ENCODE data around the gene CDA. TPM values are rescaled to one million over a fixed set of nuclear protein-coding genes. Genes with fewer than 3 reads are reported as not detected.

The CDA gene
- total RNA-seq, 1 donor from 2014 or later = 16.0 TPM

- H3K27ac ChIP-seq = no peak overlapping the region
- H3K4me1 ChIP-seq = no peaks in the 10 kb centered on the region
- no peaks in the 10 kb centered on the region for H3K9me3 ChIP-seq
- TF ChIP-seq POLR2AphosphoS5 (IDR thresholded peaks at IDR 0.05; ENCODE audit: insufficient read depth in 1 of 2, low read depth in 1 of 2) (no peak), POLR2A (IDR thresholded peaks at IDR 0.05) (no peak), CTCF (IDR thresholded peaks at IDR 0.05) (no peak)
- DNase-seq (ENCODE audit: extremely low spot score in 2 of 2) = no peak
- H3K36me3 ChIP-seq = no peaks in the 10 kb centered on the region
- no peak overlapping the region for H3K4me3 ChIP-seq
- no peaks in the 10 kb centered on the region for H3K27me3 ChIP-seq
- intact Hi-C loops (cut with DNase I) = no loop called here
Measured at GRCh38 chr1:20600156-20600555, 11.3 kb downstream of the CDA start.

DNA sequence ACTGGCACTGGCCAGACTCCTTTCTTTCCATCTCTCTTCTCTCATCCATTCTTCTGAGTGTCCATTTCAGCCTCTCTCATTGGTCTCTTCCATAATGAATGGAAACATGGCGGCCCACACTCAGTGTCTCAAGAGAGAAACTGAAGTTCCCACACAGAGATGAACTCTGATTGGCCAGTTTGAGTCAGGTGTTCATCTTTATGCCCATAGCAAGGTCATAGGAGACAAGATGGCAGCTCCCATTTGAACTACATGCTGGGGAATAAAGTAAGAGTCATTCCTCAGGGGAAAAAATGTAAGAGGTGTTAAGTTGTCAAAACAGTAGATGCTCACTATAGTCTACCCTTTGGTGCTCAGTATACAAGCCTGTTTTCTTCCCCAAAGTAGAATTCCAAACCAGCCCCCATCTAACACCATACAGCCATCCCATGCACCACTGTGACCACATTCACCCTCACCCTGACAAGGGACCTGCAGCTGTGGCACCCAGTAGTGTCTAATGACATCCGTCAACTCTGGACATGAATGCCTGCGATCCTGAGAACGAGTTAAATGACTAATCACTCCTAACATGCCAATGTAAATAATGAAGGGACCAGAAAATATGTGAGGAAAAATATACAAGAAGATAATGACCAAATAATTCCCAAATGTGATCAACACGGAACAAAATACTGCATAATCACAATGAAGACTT, 12.4 kb downstream of the CDA start:
- DNase-seq (ENCODE audit: extremely low spot score in 2 of 2) = no peak
- no peaks in the 10 kb centered on the region for H3K4me1 ChIP-seq
- no peaks in the 10 kb centered on the region for H3K9me3 ChIP-seq
- no peaks in the 10 kb centered on the region for H3K36me3 ChIP-seq
- TF ChIP-seq POLR2A (IDR thresholded peaks at IDR 0.05) (no peak), CTCF (IDR thresholded peaks at IDR 0.05) (no peak), POLR2AphosphoS5 (IDR thresholded peaks at IDR 0.05; ENCODE audit: insufficient read depth in 1 of 2, low read depth in 1 of 2) (no peak)
- H3K4me3 ChIP-seq = no peak overlapping the region
- H3K27ac ChIP-seq = no peak overlapping the region
- intact Hi-C loops (cut with DNase I) = no loop called here
- no peaks in the 10 kb centered on the region for H3K27me3 ChIP-seq

GRCh38 chr1:20602851-20603450, 14.1 kb downstream of the CDA start:
- no peaks in the 10 kb centered on the region for H3K9me3 ChIP-seq
- H3K27ac ChIP-seq = no peak overlapping the region
- H3K4me3 ChIP-seq = no peak overlapping the region
- H3K4me1 ChIP-seq = no peaks in the 10 kb centered on the region
- DNase-seq (ENCODE audit: extremely low spot score in 2 of 2) = no peak
- intact Hi-C loops (cut with DNase I) = no loop called here
- H3K27me3 ChIP-seq = no peaks in the 10 kb centered on the region
- no peak for TF ChIP-seq POLR2AphosphoS5 (IDR thresholded peaks at IDR 0.05; ENCODE audit: insufficient read depth in 1 of 2, low read depth in 1 of 2)
- no peak for TF ChIP-seq CTCF (IDR thresholded peaks at IDR 0.05)
- no peak for TF ChIP-seq POLR2A (IDR thresholded peaks at IDR 0.05)
- no peaks in the 10 kb centered on the region for H3K36me3 ChIP-seq

DNA sequence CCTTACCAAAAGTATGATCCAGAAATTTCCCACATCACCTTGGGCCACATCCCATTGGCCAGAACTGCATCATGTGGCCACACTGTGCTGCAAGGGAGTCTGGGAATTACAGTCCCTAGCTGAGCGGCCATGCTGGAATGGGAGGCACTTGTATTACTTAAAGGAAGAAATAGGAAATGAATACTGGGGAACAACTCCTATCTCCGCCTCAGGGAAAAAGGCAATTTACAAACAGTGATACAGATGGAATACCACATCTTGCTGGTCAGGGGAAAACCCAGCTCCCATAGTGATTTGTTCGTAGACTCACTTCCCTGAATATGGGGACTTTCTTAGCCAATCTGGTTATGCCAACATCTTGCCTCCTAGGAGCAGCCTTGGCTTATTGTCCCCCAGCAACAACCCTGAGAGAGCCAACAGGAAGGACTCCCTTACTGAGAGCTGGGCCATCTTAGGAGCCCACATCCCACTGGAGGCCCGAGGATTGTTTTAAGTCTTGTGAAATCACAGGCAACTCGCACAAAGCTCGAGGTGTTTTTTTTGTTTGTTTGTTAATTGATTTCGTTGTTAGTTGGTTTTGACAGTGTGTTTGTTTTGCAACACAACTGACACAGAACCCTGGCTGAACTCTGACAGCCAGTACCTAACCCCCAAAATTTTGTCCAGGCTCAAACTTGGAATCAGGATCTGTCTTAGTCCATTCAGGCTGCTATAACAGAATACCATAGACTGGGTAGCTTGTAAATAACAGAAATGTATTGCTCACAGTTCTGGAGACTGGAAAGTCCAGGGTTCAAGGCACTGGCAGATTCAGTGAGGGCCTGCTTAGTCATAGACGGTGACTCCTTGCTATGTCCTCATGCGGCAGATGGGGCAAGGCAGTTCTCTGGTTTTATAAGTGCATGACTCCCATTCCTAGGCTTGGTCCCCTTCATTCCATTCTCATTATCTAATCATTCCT, 14.9 kb downstream of the CDA start:
- TF ChIP-seq CTCF (IDR thresholded peaks at IDR 0.05) (no peak), POLR2AphosphoS5 (IDR thresholded peaks at IDR 0.05; ENCODE audit: insufficient read depth in 1 of 2, low read depth in 1 of 2) (no peak), POLR2A (IDR thresholded peaks at IDR 0.05) (no peak)
- no peaks in the 10 kb centered on the region for H3K9me3 ChIP-seq
- DNase-seq (ENCODE audit: extremely low spot score in 2 of 2) = no peak
- no peaks in the 10 kb centered on the region for H3K36me3 ChIP-seq
- no peaks in the 10 kb centered on the region for H3K4me1 ChIP-seq
- no peak overlapping the region for H3K4me3 ChIP-seq
- intact Hi-C loops (cut with DNase I) = no loop called here
- H3K27me3 ChIP-seq = no peaks in the 10 kb centered on the region
- H3K27ac ChIP-seq = no peak overlapping the region
